Activated B cell treated with CpG ODN at 0.5 μM for 24 hours (primary cell): ENCODE results near the gene ACBD6. TPM values are rescaled to one million over a fixed set of nuclear protein-coding genes. Genes with fewer than 3 reads are reported as not detected.

Source experiments
- ATAC-seq: fragments of 200-7000 bp; cut with Tn5 transposase; one replicate; pipeline ENCODE4 v1.10.0; 2021; ENCODE audit warnings: low read depth, mild to moderate bottlenecking, moderate library complexity
- CTCF ChIA-PET: fragments of 350-600 bp; sonication (Branson Sonifier 250); formaldehyde crosslinking; loops from one replicate; lab custom pipeline; 2021; ENCODE audit warnings: antibody characterized with exemption; lab: Charles Lee
- POLR2A ChIA-PET: fragments of 350-600 bp; sonication (Branson Sonifier 250); formaldehyde crosslinking; loops from one replicate; lab custom pipeline; 2021; ENCODE audit warnings: antibody characterized with exemption; lab: Charles Lee
- DNase-seq: peaks from one replicate; pipeline ENCODE4 v3.0.0; 2022
- H3K27ac Mint-ChIP-seq: one replicate; pipeline ENCODE4 v1.8.0; 2020; ENCODE audit warnings: mixed read lengths
- H3K27me3 Mint-ChIP-seq: one replicate; pipeline ENCODE4 v1.8.0; 2021; ENCODE audit warnings: mixed read lengths
- H3K36me3 Mint-ChIP-seq: one replicate; pipeline ENCODE4 v1.8.0; 2021; ENCODE audit warnings: low read depth, mixed read lengths
- H3K4me1 Mint-ChIP-seq: one replicate; pipeline ENCODE4 v1.8.0; 2021; ENCODE audit warnings: mixed read lengths
- H3K4me3 Mint-ChIP-seq: one replicate; pipeline ENCODE4 v1.8.0; 2020; ENCODE audit warnings: mild to moderate bottlenecking, mixed read lengths
- H3K9me3 Mint-ChIP-seq: one replicate; pipeline ENCODE4 v1.8.0; 2020; ENCODE audit warnings: mixed read lengths
- CTCF ChIP-seq: fragments of 200-600 bp; IDR thresholded peaks from one replicate; pipeline ENCODE4 v1.8.0; 2022; ENCODE audit warnings: antibody characterized with exemption, mild to moderate bottlenecking
- intact Hi-C: fragments of 100-400 bp; cut with micrococcal nuclease; formaldehyde crosslinking; loops from one replicate; pipeline ENCODE4 v1.15.1; 2024
- total RNA-seq: library from RNA; stranded (reverse); gene quantifications from 2 replicates; pipeline ENCODE4 v1.2.3, GENCODE V29; 2022

ACBD6 gene
- total RNA-seq, 1 donor from 2014 or later: 61.5 TPM

GRCh38 chr1:180370188-180370587 lies 132.2 kb downstream of the ACBD6 start:
- ATAC-seq (no peak), DNase-seq (no peak)
- TF ChIP-seq CTCF: no peak
- POLR2A ChIA-PET: no interaction called here
- Mint-ChIP-seq H3K4me1 (no peaks in the 10 kb centered on the region), H3K4me3 (no peak overlapping the region), H3K27ac (no peak overlapping the region), H3K36me3 (peaks cover 22% of the 10 kb centered on the region), H3K9me3 (peaks cover 6% of the 10 kb centered on the region), H3K27me3 (no peaks in the 10 kb centered on the region)
- CTCF ChIA-PET: no interaction called here
- intact Hi-C loops: no loop called here

GRCh38 chr1:180369061-180369460 lies 133.3 kb downstream of the ACBD6 start:
- Mint-ChIP-seq H3K4me3 (no peak overlapping the region), H3K27me3 (no peaks in the 10 kb centered on the region), H3K4me1 (no peaks in the 10 kb centered on the region), H3K27ac (no peak overlapping the region), H3K36me3 (peaks cover 23% of the 10 kb centered on the region), H3K9me3 (peaks cover 6% of the 10 kb centered on the region)
- DNase-seq (no peak), ATAC-seq (no peak)
- ChIA-PET CTCF (no interaction called here), POLR2A (no interaction called here)
- no peak for TF ChIP-seq CTCF
- intact Hi-C loops: no loop called here

GRCh38 chr1:180366371-180367068 lies 135.9 kb downstream of the ACBD6 start:
- intact Hi-C loops: no loop called here
- Mint-ChIP-seq H3K36me3 (peaks cover 17% of the 10 kb centered on the region), H3K4me3 (no peak overlapping the region), H3K9me3 (peaks cover 6% of the 10 kb centered on the region), H3K4me1 (no peaks in the 10 kb centered on the region), H3K27me3 (no peaks in the 10 kb centered on the region), H3K27ac (no peak overlapping the region)
- no peak for TF ChIP-seq CTCF
- CTCF ChIA-PET: no interaction called here
- POLR2A ChIA-PET: no interaction called here
- DNase-seq (no peak), ATAC-seq (no peak)

- H3K27ac Mint-ChIP-seq: no peak overlapping the region
- no peak for TF ChIP-seq CTCF
- H3K4me3 Mint-ChIP-seq: no peak overlapping the region
- intact Hi-C loops: loop anchor here (2.0 kb wide), 1 partner anchor 118 kb away; no protein-coding TSS in a partner anchor
- no peak for ATAC-seq
- peaks cover 6% of the 10 kb centered on the region for H3K9me3 Mint-ChIP-seq
- no peaks in the 10 kb centered on the region for H3K27me3 Mint-ChIP-seq
- no peaks in the 10 kb centered on the region for H3K4me1 Mint-ChIP-seq
- POLR2A ChIA-PET: no interaction called here
- H3K36me3 Mint-ChIP-seq: peaks cover 13% of the 10 kb centered on the region
- CTCF ChIA-PET: no interaction called here
- no peak for DNase-seq
Observed at GRCh38 chr1:180365039-180365438, 137.3 kb downstream of the ACBD6 start.

- Mint-ChIP-seq H3K36me3 (peaks cover 11% of the 10 kb centered on the region), H3K27ac (no peak overlapping the region), H3K9me3 (peaks cover 6% of the 10 kb centered on the region), H3K27me3 (no peaks in the 10 kb centered on the region), H3K4me3 (no peak overlapping the region), H3K4me1 (no peaks in the 10 kb centered on the region)
- TF ChIP-seq CTCF: no peak
- ChIA-PET CTCF (no interaction called here), POLR2A (no interaction called here)
- no peak for DNase-seq
- intact Hi-C loops: loop anchor here (5.0 kb wide), 1 partner anchor 436 kb away; no protein-coding TSS in a partner anchor
- no peak for ATAC-seq
Observed at GRCh38 chr1:180363246-180363995, 139.0 kb downstream of the ACBD6 start.
